HG03196 (cell line): ENCODE results near the gene SSTR1.

Experiments used
- ATAC-seq: cut with Tn5 transposase; IDR thresholded peaks from one replicate; pipeline ENCODE4 v1.9.1; 2021; ENCODE audit not compliant: unreplicated experiment

Gene SSTR1

GRCh38 chr14:38202444-38203191, 5.1 kb upstream of the SSTR1 start:
- no peak for ATAC-seq

- ATAC-seq = no peak
Measured at GRCh38 chr14:38203929-38204718, 3.6 kb upstream of the SSTR1 start.

GRCh38 chr14:38204719-38205115, 3.0 kb upstream of the SSTR1 start:
- ATAC-seq = no peak

- no peak for ATAC-seq
Measured at GRCh38 chr14:38205119-38205813, 2.4 kb upstream of the SSTR1 start.

- no peak for ATAC-seq
Measured at GRCh38 chr14:38205949-38206665, 1.6 kb upstream of the SSTR1 start.

- ATAC-seq = no peak
Measured at GRCh38 chr14:38206689-38207376, 871 bp upstream of the SSTR1 start.

- ATAC-seq = no peak
Measured at GRCh38 chr14:38207377-38207735, 348 bp upstream of the SSTR1 start.

- no peak for ATAC-seq
Measured at GRCh38 chr14:38208618-38209562, 1.2 kb downstream of the SSTR1 start.

- ATAC-seq = no peak
Measured at GRCh38 chr14:38209572-38210557, 2.2 kb downstream of the SSTR1 start.

- no peak for ATAC-seq
Measured at GRCh38 chr14:38210587-38211216, 3.0 kb downstream of the SSTR1 start.

- no peak for ATAC-seq
Measured at GRCh38 chr14:38211255-38211735, 3.6 kb downstream of the SSTR1 start.

GRCh38 chr14:38212111-38212510, 4.4 kb downstream of the SSTR1 start:
- ATAC-seq = no peak

GRCh38 chr14:38213001-38213400, 5.3 kb downstream of the SSTR1 start:
- no peak for ATAC-seq

- ATAC-seq = no peak
Measured at GRCh38 chr14:38217553-38217952, 9.8 kb downstream of the SSTR1 start.

- ATAC-seq = no peak
Measured at GRCh38 chr14:38221077-38221476, 13.4 kb downstream of the SSTR1 start.

GRCh38 chr14:38224338-38224737, 16.6 kb downstream of the SSTR1 start:
- no peak for ATAC-seq

GRCh38 chr14:38225946-38226345, 18.2 kb downstream of the SSTR1 start:
- no peak for ATAC-seq

GRCh38 chr14:38226366-38226765, 18.7 kb downstream of the SSTR1 start:
- ATAC-seq = no peak
